MCF 10A (cell line): ENCODE results near the gene DCLK2. TPM values are rescaled to one million over a fixed set of nuclear protein-coding genes. Genes with fewer than 3 reads are reported as not detected.

Experiments
- BruUV-seq: library from RNA; stranded (reverse); fragments of 400-500 nt; replicated peaks from 2 replicates; lab custom pipeline; 2021; lab: Mats Ljungman, UMichigan
- CTCF ChIA-PET: fragments of 300-600 bp; sonication (Branson Sonifier 250); formaldehyde crosslinking; extraction: SDS; loops from one replicate; lab custom pipeline; 2021; ENCODE audit warnings: antibody characterized with exemption, inconsistent platforms; lab: Yijun Ruan, JAX
- POLR2A ChIA-PET: fragments of 300-600, 350-650 bp; sonication (Branson Sonifier 250); formaldehyde crosslinking; extraction: SDS; loops from one replicate; lab custom pipeline; 2020; ENCODE audit warnings: antibody characterized with exemption, inconsistent platforms; lab: Yijun Ruan, JAX
- DNase-seq: peaks from one replicate; pipeline ENCODE4 v3.0.0-alpha.2; 2018; ENCODE audit not compliant: unreplicated experiment
- H3K27ac Mint-ChIP-seq: one replicate; pipeline ENCODE4 v1.8.0; 2022; ENCODE audit warnings: mild to moderate bottlenecking, low read depth, mixed read lengths; ENCODE audit not compliant: unreplicated experiment
- H3K27me3 Mint-ChIP-seq: one replicate; pipeline ENCODE4 v1.8.0; 2022; ENCODE audit warnings: mixed read lengths; ENCODE audit not compliant: insufficient read depth, unreplicated experiment
- H3K36me3 Mint-ChIP-seq: one replicate; pipeline ENCODE4 v1.8.0; 2022; ENCODE audit warnings: mild to moderate bottlenecking, moderate library complexity, mixed read lengths; ENCODE audit not compliant: insufficient read depth, unreplicated experiment
- H3K4me1 Mint-ChIP-seq: one replicate; pipeline ENCODE4 v1.8.0; 2022; ENCODE audit warnings: mixed read lengths; ENCODE audit not compliant: insufficient read depth, unreplicated experiment
- H3K4me3 Mint-ChIP-seq: one replicate; pipeline ENCODE4 v1.8.0; 2022; ENCODE audit warnings: mild to moderate bottlenecking, moderate library complexity, mixed read lengths; ENCODE audit not compliant: unreplicated experiment
- H3K9me3 Mint-ChIP-seq: one replicate; pipeline ENCODE4 v1.8.0; 2022; ENCODE audit warnings: mixed read lengths; ENCODE audit not compliant: unreplicated experiment
- CTCF ChIP-seq: fragments of 200-600 bp; IDR thresholded peaks from one replicate; pipeline ENCODE4 v1.8.0; 2022; ENCODE audit warnings: antibody characterized with exemption, mild to moderate bottlenecking; ENCODE audit not compliant: unreplicated experiment
- intact Hi-C: fragments of 100-400 bp; cut with micrococcal nuclease; formaldehyde crosslinking; loops from 2 replicates; pipeline ENCODE4 v1.14.1; 2022
- total RNA-seq: library from RNA; stranded (reverse); gene quantifications from 2 replicates; pipeline ENCODE4 v1.2.3, GENCODE V29; 2022

Gene DCLK2
- total RNA-seq, 1 experiment from 2014 or later: 1.2 TPM

- H3K27ac Mint-ChIP-seq: no peak overlapping the region
- H3K4me1 Mint-ChIP-seq: peaks cover 37% of the 10 kb centered on the region
- TF ChIP-seq CTCF: no peak
- H3K9me3 Mint-ChIP-seq: no peaks in the 10 kb centered on the region
- intact Hi-C loops: no loop called here
- BruUV-seq: no TSS peak
- H3K36me3 Mint-ChIP-seq: no peaks in the 10 kb centered on the region
- H3K27me3 Mint-ChIP-seq: no peaks in the 10 kb centered on the region
- CTCF ChIA-PET: interaction anchor here (1.4 kb wide), 1 partner anchor 8 kb away, joined by 15 read pairs; no protein-coding TSS in a partner anchor
- H3K4me3 Mint-ChIP-seq: no peak overlapping the region
- no peak for DNase-seq
- POLR2A ChIA-PET: no interaction called here
Measured at GRCh38 chr4:150234246-150234645, 156.0 kb downstream of the DCLK2 start.

- CTCF ChIA-PET: interaction anchor here (0.6 to 1.2 kb wide), 3 partner anchors 9 to 225 kb away, joined by 3 to 5 read pairs (median 3); no protein-coding TSS in a partner anchor
- H3K27me3 Mint-ChIP-seq: no peaks in the 10 kb centered on the region
- no peaks in the 10 kb centered on the region for H3K9me3 Mint-ChIP-seq
- no TSS peak for BruUV-seq
- POLR2A ChIA-PET: no interaction called here
- no peak for DNase-seq
- no peak for TF ChIP-seq CTCF
- intact Hi-C loops: no loop called here
- H3K27ac Mint-ChIP-seq: no peak overlapping the region
- peaks cover 36% of the 10 kb centered on the region for H3K4me1 Mint-ChIP-seq
- H3K36me3 Mint-ChIP-seq: no peaks in the 10 kb centered on the region
- no peak overlapping the region for H3K4me3 Mint-ChIP-seq
Measured at GRCh38 chr4:150235317-150235716, 157.1 kb downstream of the DCLK2 start.

- Mint-ChIP-seq H3K27me3 (no peaks in the 10 kb centered on the region), H3K4me1 (peaks cover 36% of the 10 kb centered on the region), H3K36me3 (no peaks in the 10 kb centered on the region), H3K27ac (no peak overlapping the region), H3K9me3 (no peaks in the 10 kb centered on the region), H3K4me3 (no peak overlapping the region)
- no peak for TF ChIP-seq CTCF
- ChIA-PET POLR2A (interaction anchor here (0.6 kb wide), 1 partner anchor 190 kb away, joined by 5 read pairs; no protein-coding TSS in a partner anchor), CTCF (interaction anchor here (1.0 to 1.2 kb wide), 2 partner anchors 9 to 18 kb away, joined by 3 to 5 read pairs; no protein-coding TSS in a partner anchor)
- no TSS peak for BruUV-seq
- intact Hi-C loops: no loop called here
- DNase-seq: no peak
Measured at GRCh38 chr4:150235808-150236271, 157.6 kb downstream of the DCLK2 start.

DNA sequence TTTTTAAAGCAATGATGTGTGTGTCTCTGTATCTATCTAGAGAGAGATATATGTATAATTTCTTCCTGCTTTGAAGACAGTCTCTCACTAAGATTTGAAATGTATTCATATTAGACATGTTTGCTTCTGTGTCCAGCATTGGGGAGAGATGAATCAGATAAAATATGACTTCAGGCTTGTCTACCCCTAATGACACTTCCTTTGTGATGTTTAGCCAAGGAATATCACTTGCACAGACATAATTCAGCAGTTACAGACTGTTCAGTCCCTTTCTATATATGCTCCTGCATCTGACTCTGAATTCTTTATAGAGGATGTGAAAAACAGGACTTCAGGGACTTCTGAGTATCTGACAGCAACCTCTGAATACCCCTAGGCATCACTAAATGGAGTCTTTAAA lies 158.4 kb downstream of the DCLK2 start:
- POLR2A ChIA-PET: interaction anchor here (0.6 kb wide), 1 partner anchor 189 kb away, joined by 5 read pairs; no protein-coding TSS in a partner anchor

More for the DNA sequence above, 158.4 kb downstream of the DCLK2 start:
- TF ChIP-seq CTCF: no peak
- Mint-ChIP-seq H3K27ac (peak overlapping the region; percentile 66), H3K27me3 (no peaks in the 10 kb centered on the region), H3K4me1 (peaks cover 30% of the 10 kb centered on the region), H3K9me3 (no peaks in the 10 kb centered on the region), H3K36me3 (no peaks in the 10 kb centered on the region), H3K4me3 (no peak overlapping the region)
- CTCF ChIA-PET: interaction anchor here (1.0 kb wide), 1 partner anchor 19 kb away, joined by 3 read pairs; no protein-coding TSS in a partner anchor
- DNase-seq: no peak
- BruUV-seq: no TSS peak
- intact Hi-C loops: no loop called here
